Thyroid gland (tissue), 4 donors: Measurements from ENCODE around the gene SULT1A2. TPM values are rescaled to one million over a fixed set of nuclear protein-coding genes. Genes with fewer than 3 reads are reported as not detected.
"Not testable (repeated sequence)": the region's sequence is repeated elsewhere in the genome, so short reads cannot be mapped to it uniquely, and the experiment has no call there.

ENCODE experiments used
- DNase-seq, 2 donors: peaks; one replicate each; pipeline ENCODE4 v3.0.0-alpha.2; 2019
- H3K27ac ChIP-seq, 3 donors: fragments of 200-600 bp; sonication (generic); 1 replicate in 2 of 3; 2 replicates in 1 of 3; pipeline ENCODE4 v1.5.1; 2016 to 2019; ENCODE audit warnings: mild to moderate bottlenecking in 1 of 3, moderate library complexity in 1 of 3
- H3K27me3 ChIP-seq: fragments of 200-600 bp; sonication (generic); one replicate; pipeline ENCODE4 v1.5.1; 2019
- H3K36me3 ChIP-seq, 2 donors: fragments of 200-600 bp; sonication (generic); one replicate each; pipeline ENCODE4 v1.5.1; 2016 to 2019
- H3K4me1 ChIP-seq, 2 donors: fragments of 200-600 bp; sonication (generic); one replicate each; pipeline ENCODE4 v1.5.1; 2017 to 2019
- H3K4me3 ChIP-seq, 3 donors: fragments of 200-600 bp; sonication (generic); replicated peaks in 1 of 3; 1 replicate in 2 of 3; 2 replicates in 1 of 3; pipeline ENCODE4 v1.5.1; 2016; ENCODE audit warnings: mild to moderate bottlenecking in 1 of 3
- H3K9me3 ChIP-seq: fragments of 200-600 bp; sonication (generic); one replicate; pipeline ENCODE4 v1.5.1; 2017
- CTCF ChIP-seq, 6 experiments: fragments of 200-600 bp in 3 of 6; fragments of 450-650 bp in 3 of 6; sonication (generic) in 3 of 6; IDR thresholded peaks; one replicate each; pipeline ENCODE4 v1.5.1; 2016 to 2019; ENCODE audit warnings: antibody characterized with exemption in 6 of 6, mild to moderate bottlenecking in 2 of 6, inconsistent platforms in 1 of 6, moderate library complexity in 1 of 6
- POLR2A ChIP-seq, 2 donors: fragments of 450-650 bp; IDR thresholded peaks; one replicate each; pipeline ENCODE4 v1.6.1; 2017; ENCODE audit warnings: antibody characterized with exemption in 2 of 2, mild to moderate bottlenecking in 2 of 2, moderate library complexity in 1 of 2
- WGBS, 2 donors: methylation state at CpG; one replicate each; pipeline ENCODE4 v1.1.5; 2017; 5-methylcytosine and 5-hydroxymethylcytosine counted together
- intact Hi-C: fragments of 100-400 bp; cut with DNase I; formaldehyde crosslinking; loops from one replicate; pipeline ENCODE4 v1.15.1; 2023
- total RNA-seq, 4 donors: library from RNA; depleted of rRNA; stranded (reverse); fragments of >200 nt; gene quantifications; one replicate each; pipeline ENCODE4 v1.2.3, GENCODE V29; 2016

SULT1A2 gene
- total RNA-seq, 4 donors from 2014 or later: 3.6 to 35.9 (median 20.9) TPM

GRCh38 chr16:28621481-28622155 lies 24.8 kb upstream of the SULT1A2 start:
- intact Hi-C loops: no loop called here
- 82 to 87% methylated on average over 7 of the region's 7 CpGs for whole genome bisulfite sequencing, 2 donors
- TF ChIP-seq CTCF (IDR thresholded peaks at IDR 0.05) (no peak), POLR2A (IDR thresholded peaks at IDR 0.05) (no peak)
- Histone ChIP-seq H3K36me3 (no peaks in the 10 kb centered on the region), H3K4me3 (no peak overlapping the region), H3K4me1 (peaks cover 0 to 5% of the 10 kb centered on the region in 2 donors), H3K27me3 (no peaks in the 10 kb centered on the region), H3K27ac (no peak overlapping the region), H3K9me3 (no peaks in the 10 kb centered on the region)
- DNase-seq: no peak

- H3K4me3 ChIP-seq, DNase-seq, H3K4me1 ChIP-seq, H3K36me3 ChIP-seq, intact Hi-C loops, H3K27me3 ChIP-seq, H3K27ac ChIP-seq, H3K9me3 ChIP-seq: not testable (repeated sequence)
- 83 to 93% methylated on average over 1 of the region's 1 CpG for WGBS, 2 donors
Observed at GRCh38 chr16:28620316-28620715, 23.5 kb upstream of the SULT1A2 start.

- intact Hi-C loops: no loop called here
- no peak for TF ChIP-seq POLR2A (IDR thresholded peaks at IDR 0.05)
- TF ChIP-seq CTCF (IDR thresholded peaks at IDR 0.05): no peak
- H3K4me1 ChIP-seq: peaks cover 0 to 5% of the 10 kb centered on the region in 2 donors
- 64 to 66% methylated on average over 4 of the region's 4 CpGs for WGBS, 2 donors
- H3K4me3 ChIP-seq: no peak overlapping the region
- DNase-seq: no peak
- no peaks in the 10 kb centered on the region for H3K27me3 ChIP-seq
- H3K36me3 ChIP-seq: no peaks in the 10 kb centered on the region
- no peak overlapping the region for H3K27ac ChIP-seq
- H3K9me3 ChIP-seq: no peaks in the 10 kb centered on the region
Observed at GRCh38 chr16:28617874-28618273, 21.0 kb upstream of the SULT1A2 start.

GRCh38 chr16:28616636-28617035 lies 19.8 kb upstream of the SULT1A2 start:
- Histone ChIP-seq H3K9me3 (no peaks in the 10 kb centered on the region), H3K27me3 (no peaks in the 10 kb centered on the region), H3K36me3 (no peaks in the 10 kb centered on the region), H3K4me1 (no peaks in the 10 kb centered on the region), H3K4me3 (no peak overlapping the region), H3K27ac (no peak overlapping the region)
- no peak for DNase-seq
- intact Hi-C loops: no loop called here
- TF ChIP-seq CTCF (IDR thresholded peaks at IDR 0.05) (no peak), POLR2A (IDR thresholded peaks at IDR 0.05) (no peak)
- 83 to 85% methylated on average over 7 of the region's 7 CpGs for WGBS, 2 donors

GRCh38 chr16:28616224-28616577 lies 19.4 kb upstream of the SULT1A2 start:
- H3K4me1 ChIP-seq, DNase-seq, H3K27me3 ChIP-seq, intact Hi-C loops, H3K36me3 ChIP-seq, H3K9me3 ChIP-seq, H3K4me3 ChIP-seq, H3K27ac ChIP-seq: not testable (repeated sequence)
- WGBS, 2 donors: 80 to 85% methylated on average over 7 of the region's 7 CpGs

- DNase-seq: peak; percentile 74 to 75
- H3K36me3 ChIP-seq, intact Hi-C loops, H3K27ac ChIP-seq, H3K4me1 ChIP-seq, H3K4me3 ChIP-seq, H3K27me3 ChIP-seq, H3K9me3 ChIP-seq: not testable (repeated sequence)
- 50 to 54% methylated on average over 17 to 18 of the region's 24 CpGs for WGBS, 2 donors
- TF ChIP-seq CTCF (IDR thresholded peaks at IDR 0.05): peak; percentile 56 to 81 (median 74)
Observed at GRCh38 chr16:28615486-28616223, 18.8 kb upstream of the SULT1A2 start.

- H3K36me3 ChIP-seq, H3K9me3 ChIP-seq, DNase-seq, H3K27ac ChIP-seq, H3K27me3 ChIP-seq, intact Hi-C loops, H3K4me3 ChIP-seq: not testable (repeated sequence)
- peaks cover 11 to 17% of the 10 kb centered on the region in 2 donors for H3K4me1 ChIP-seq
- 84 to 85% methylated on average over 7 to 14 of the region's 16 CpGs for WGBS, 2 donors
Observed at GRCh38 chr16:28614561-28614960, 17.7 kb upstream of the SULT1A2 start.

GRCh38 chr16:28613912-28614311 lies 17.1 kb upstream of the SULT1A2 start:
- H3K27me3 ChIP-seq, DNase-seq, H3K4me3 ChIP-seq, H3K36me3 ChIP-seq, H3K9me3 ChIP-seq, H3K27ac ChIP-seq, intact Hi-C loops: not testable (repeated sequence)
- peaks cover 18 to 24% of the 10 kb centered on the region in 2 donors for H3K4me1 ChIP-seq
- 60 to 83% methylated on average over 1 of the region's 26 CpGs for WGBS, 2 donors
